Dermis blood vessel endothelial cell (primary cell): Measurements from ENCODE around the gene TRIM66. TPM values are rescaled to one million over a fixed set of nuclear protein-coding genes. Genes with fewer than 3 reads are reported as not detected.

ENCODE experiments used
- total RNA-seq: library from RNA; depleted of rRNA; stranded (reverse); fragments of >200 nt; gene quantifications from 2 replicates; pipeline ENCODE4 v1.2.3, GENCODE V29; 2014

Gene TRIM66
- total RNA-seq, 1 donor from 2014 or later, result 5.6 TPM

Other genes with a start within 250 kb of the TRIM66 start
- 0.51 and 1.1 TPM in 2 replicates for gene STK33, start 88.4 kb downstream of the TRIM66 start, total RNA-seq
- 438 and 724 TPM in 2 replicates for gene RPL27A, start 127 bp upstream of the TRIM66 start, total RNA-seq
- 26.5 and 32.6 TPM in 2 replicates for gene AKIP1, start 228.5 kb upstream of the TRIM66 start, total RNA-seq